Heart left ventricle (tissue), 16 donors: ENCODE data around the gene LRRFIP1. TPM values are rescaled to one million over a fixed set of nuclear protein-coding genes. Genes with fewer than 3 reads are reported as not detected.
A peak's percentile ranks its signal among the peaks of the same experiment; 100 is the strongest.

ENCODE experiments used
- ATAC-seq, 4 donors: fragments of 200-7000 bp; cut with Tn5 transposase; one replicate each; pipeline ENCODE4 v1.9.1; 2020 to 2022; ENCODE audit warnings: moderate library complexity in 4 of 4, mild to moderate bottlenecking in 3 of 4, moderate number of reproducible peaks in 1 of 4
- DNase-seq, 5 donors: peaks; one replicate each; pipeline ENCODE4 v3.0.0-alpha.2; 2020
- H3K27ac ChIP-seq, 12 donors: fragments of 200-600 bp; sonication (generic) in 4 of 12; one replicate each; pipeline versions ENCODE4 v1.5.0 to v1.8.0; 2016 to 2022; ENCODE audit warnings: mild to moderate bottlenecking in 2 of 12
- H3K27me3 ChIP-seq, 9 donors: fragments of 200-600 bp; sonication (generic) in 2 of 9; one replicate each; pipeline versions ENCODE4 v1.5.1 to v1.8.0; 2016 to 2022; ENCODE audit warnings: mild to moderate bottlenecking in 3 of 9
- H3K36me3 ChIP-seq, 9 donors: fragments of 200-600 bp; sonication (generic) in 2 of 9; one replicate each; pipeline versions ENCODE4 v1.5.0 to v1.8.0; 2018 to 2022; ENCODE audit warnings: mild to moderate bottlenecking in 2 of 9
- H3K4me1 ChIP-seq, 12 donors: fragments of 200-600 bp; sonication (generic) in 4 of 12; one replicate each; pipeline versions ENCODE4 v1.5.0 to v1.8.0; 2016 to 2022; ENCODE audit warnings: mild to moderate bottlenecking in 3 of 12
- H3K4me3 ChIP-seq, 12 donors: fragments of 200-600 bp; sonication (generic) in 4 of 12; one replicate each; pipeline versions ENCODE4 v1.5.0 to v1.8.0; 2017 to 2022; ENCODE audit warnings: mild to moderate bottlenecking in 9 of 12, moderate library complexity in 4 of 12
- H3K9me3 ChIP-seq, 12 donors: fragments of 200-600 bp; sonication (generic) in 4 of 12; one replicate each; pipeline versions ENCODE4 v1.5.0 to v1.8.0; 2016 to 2022; ENCODE audit warnings: mild to moderate bottlenecking in 1 of 12
- CTCF ChIP-seq, 12 donors: fragments of 200-600 bp; sonication (generic) in 4 of 12; IDR thresholded peaks; one replicate each; pipeline versions ENCODE4 v1.5.0 to v1.8.0; 2018 to 2022; ENCODE audit warnings: antibody characterized with exemption in 12 of 12, mild to moderate bottlenecking in 5 of 12
- POLR2A ChIP-seq, 2 donors: fragments of 450-650 bp; IDR thresholded peaks; one replicate each; pipeline ENCODE4 v1.6.1; 2017; ENCODE audit warnings: antibody characterized with exemption in 2 of 2, mild to moderate bottlenecking in 2 of 2, moderate library complexity in 2 of 2
- WGBS, 4 donors: extraction: QIAGEN DNeasy Blood & Tissue Kit in 2 of 4; methylation state at CpG; one replicate each; pipeline versions ENCODE4 v1.1.5 to v1.1.7; 2013 to 2018; 5-methylcytosine and 5-hydroxymethylcytosine counted together
- intact Hi-C, 10 donors: fragments of 100-400 bp; cut with DNase I; formaldehyde crosslinking; loops; one replicate each; pipeline versions ENCODE4 v1.11.1 to v1.14.2; 2022
- polyA plus RNA-seq, 2 donors: library from polyadenylated mRNA; stranded (reverse); fragments of 200-250 nt; gene quantifications; one replicate each; pipeline ENCODE4 v1.2.3, GENCODE V29; 2013
- total RNA-seq, 9 donors: library from RNA; depleted of rRNA in 2 of 9; stranded (reverse); fragments of >200 nt in 2 of 9; fragmentation: NEBNext Ultra II Directional in 3 of 9; extraction: Animal tissue kit (Norgen Biotek cat#: 25700) in 3 of 9; gene quantifications; one replicate each; pipeline versions ENCODE4 v1.1.0 to v1.2.4, GENCODE V29; 2016 to 2023
- donor health status: ischemic (EF 13 %, LVEDD 7.1; RV severe dilation, severe dysfunction).
- donor health status: healthy with polysubstance abuse.
- donor health status: DM: no; HTN: yes; CAD: no.
- donor health status: DM: no; HTN: no; CAD: no.
- donor health status: ischemic (EF 25% LVEDD 6.9; RV normal size, moderate dysfunction).
- donor health status: ischemic (EF 25% LVEDD 5.7; RV mildly dilated, moderate dysfunction).
- donor health status: healthy.
- donor health status: DM: yes; HTN: yes; CAD: no.
- donor health status: ischemic (EF 35%, LVEDD 5.7; RV mildly dilated, moderate dysfunction).
- donor health status: nonischemic (EF 11% LVEDD 7.7; RV severe dilation, severe dysfunction).
- donor health status: DM: yes; HTN: yes; CAD: no.
- donor health status: PGD.
- donor health status: ischemic (EF 29% LVEDD 5.4; RV normal size, mild dysfunction).
- donor health status: nonischemic (EF 23%, LVEDD 6.1; RV moderate dilation, normal function).

LRRFIP1 gene
- total and polyA plus RNA-seq, 11 donors, result 78.7 to 151 (median 111) TPM

- Histone ChIP-seq H3K27ac (peak overlapping the region in 7 of 12 donors; percentile 19 to 79 (median 36)), H3K36me3 (peaks cover 0 to 17% (median 9%) of the 10 kb centered on the region in 9 donors), H3K27me3 (no peaks in the 10 kb centered on the region), H3K4me1 (peaks cover 0 to 70% (median 25%) of the 10 kb centered on the region in 12 donors), H3K4me3 (no peak overlapping the region), H3K9me3 (peaks cover 0 to 17% (median 0%) of the 10 kb centered on the region in 12 donors)
- DNase-seq, result peak in 2 of 5 donors; percentile 18 to 33
- intact Hi-C loops, result loop anchor here in 1 of 10 donors (10.0 kb wide), 1 partner anchor 55 kb away; the partner anchor contains the start of gene RAB17
- ATAC-seq, result peak in 2 of 4 donors; percentile 19 to 33
- TF ChIP-seq POLR2A (IDR thresholded peaks at IDR 0.05) (no peak), CTCF (IDR thresholded peaks at IDR 0.05) (no peak)
- 80 to 85% (median 81%) methylated on average over 17 of the region's 17 CpGs for WGBS, 4 donors
These were observed 22.4 kb downstream of the LRRFIP1 start for GRCh38 chr2:237649541-237650454.

- peaks cover 0 to 17% (median 0%) of the 10 kb centered on the region in 12 donors for H3K9me3 ChIP-seq
- TF ChIP-seq POLR2A (IDR thresholded peaks at IDR 0.05), result no peak
- TF ChIP-seq CTCF (IDR thresholded peaks at IDR 0.05), result no peak
- H3K27ac ChIP-seq, result peak overlapping the region in 7 of 12 donors; percentile 19 to 79 (median 36)
- peak in 2 of 4 donors; percentile 6 to 7 for ATAC-seq
- peak in 2 of 5 donors; percentile 12 to 26 for DNase-seq
- 81 to 86% (median 83%) methylated on average over 4 to 7 of the region's 7 CpGs for WGBS, 4 donors
- peaks cover 0 to 12% (median 2%) of the 10 kb centered on the region in 9 donors for H3K36me3 ChIP-seq
- no peak overlapping the region for H3K4me3 ChIP-seq
- no peaks in the 10 kb centered on the region for H3K27me3 ChIP-seq
- intact Hi-C loops, result no loop called here
- peaks cover 0 to 64% (median 25%) of the 10 kb centered on the region in 12 donors for H3K4me1 ChIP-seq
These were observed 23.1 kb downstream of the LRRFIP1 start for GRCh38 chr2:237650455-237650850.

DNA sequence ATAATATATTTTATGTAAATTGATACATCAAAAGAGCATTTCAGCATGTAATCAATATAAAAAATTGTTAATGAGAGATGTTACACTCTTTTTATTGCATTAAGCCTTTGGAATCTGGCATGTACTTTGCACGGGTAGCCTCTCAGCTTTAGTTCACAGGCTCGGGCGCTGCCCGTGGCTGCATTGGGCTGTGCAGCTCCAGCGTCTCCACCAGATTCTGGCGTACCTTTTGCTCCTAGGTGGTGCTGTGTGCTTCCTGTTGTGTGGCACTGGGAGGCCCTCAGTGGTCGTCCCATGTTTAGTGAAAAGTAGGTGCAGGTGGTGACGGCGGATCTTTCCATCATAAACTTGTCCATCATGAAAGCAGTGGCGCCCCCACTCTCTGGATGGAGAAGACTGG is 24.4 kb downstream of the LRRFIP1 start:
- TF ChIP-seq CTCF (IDR thresholded peaks at IDR 0.05) (no peak), POLR2A (IDR thresholded peaks at IDR 0.05) (no peak)
- Histone ChIP-seq H3K27me3 (no peaks in the 10 kb centered on the region), H3K36me3 (peaks cover 0 to 10% (median 0%) of the 10 kb centered on the region in 9 donors), H3K4me1 (peaks cover 0 to 55% (median 22%) of the 10 kb centered on the region in 12 donors), H3K27ac (peak overlapping the region in 9 of 12 donors; percentile 1 to 89 (median 67)), H3K4me3 (no peak overlapping the region), H3K9me3 (peaks cover 0 to 17% (median 0%) of the 10 kb centered on the region in 12 donors)
- WGBS, 4 donors, result 80 to 92% (median 86%) methylated on average over 10 of the region's 10 CpGs
- DNase-seq (peak in 1 of 5 donors; percentile 25), ATAC-seq (peak in 1 of 4 donors; percentile 5)
- intact Hi-C loops, result no loop called here

GRCh38 chr2:237652181-237652580 is 24.8 kb downstream of the LRRFIP1 start:
- peaks cover 0 to 17% (median 0%) of the 10 kb centered on the region in 12 donors for H3K9me3 ChIP-seq
- WGBS, 4 donors, result 56 to 65% (median 59%) methylated on average over 3 of the region's 3 CpGs
- intact Hi-C loops, result no loop called here
- H3K36me3 ChIP-seq, result peaks cover 0 to 10% (median 0%) of the 10 kb centered on the region in 9 donors
- peak; percentile 72 to 87 (median 76) for ATAC-seq
- H3K27me3 ChIP-seq, result no peaks in the 10 kb centered on the region
- peaks cover 0 to 50% (median 17%) of the 10 kb centered on the region in 12 donors for H3K4me1 ChIP-seq
- DNase-seq, result peak in 4 of 5 donors; percentile 71 to 84 (median 76)
- H3K4me3 ChIP-seq, result no peak overlapping the region
- TF ChIP-seq CTCF (IDR thresholded peaks at IDR 0.05) (no peak), POLR2A (IDR thresholded peaks at IDR 0.05) (no peak)
- H3K27ac ChIP-seq, result peak overlapping the region in 10 of 12 donors; percentile 58 to 89 (median 69)
